Measurements from ENCODE around the gene DLG2. TPM values are rescaled to one million over a fixed set of nuclear protein-coding genes. Genes with fewer than 3 reads are reported as not detected.

Gene DLG2
- total and polyA plus RNA-seq, 9 of the 15 experiments (the other 6 are each of a cell fraction or from before 2014, with no cell fraction given) = 0.52 to 1.6 (median 0.95) TPM

- TF ChIP-seq NKRF (IDR thresholded peaks at IDR 0.05; ENCODE audit: borderline replicate concordance) (no peak), PTRF (tag; IDR thresholded peaks at IDR 0.05) (no peak), STAT5A (IDR thresholded peaks at IDR 0.05; ENCODE audit: borderline replicate concordance, low read length) (no peak), SMAD2 (IDR thresholded peaks at IDR 0.05; ENCODE audit: low read depth, low read length) (no peak), TEAD2 (tag; IDR thresholded peaks at IDR 0.05) (no peak), ETV5 (CRISPR knock-in tag; IDR thresholded peaks at IDR 0.05; ENCODE audit: low read depth) (no peak), PRPF4 (IDR thresholded peaks at IDR 0.05; ENCODE audit: insufficient read depth, low read depth, low read length, poor library complexity, severe bottlenecking) (no peak), NR3C1 (CRISPR knock-in tag; IDR thresholded peaks at IDR 0.05) (no peak), SFPQ (IDR thresholded peaks at IDR 0.05; ENCODE audit: low read depth, low read length) (no peak)
Measured at GRCh38 chr11:85385111-85385510, 242.0 kb downstream of the DLG2 start (continued).

Data from K562 (cell line).